IMR-90 (cell line): ENCODE data around the gene CXCL9. TPM values are rescaled to one million over a fixed set of nuclear protein-coding genes. Genes with fewer than 3 reads are reported as not detected.

Experiments used
- ATAC-seq: fragments of 200-7000 bp; cut with Tn5 transposase; 2 replicates; pipeline ENCODE4 v1.9.1; 2020; ENCODE audit warnings: low read depth, mild to moderate bottlenecking, moderate library complexity
- BruUV-seq: library from RNA; stranded (reverse); fragments of 400-500 nt; replicated peaks from 2 replicates; lab custom pipeline; 2021; lab: Mats Ljungman, UMichigan
- CTCF ChIA-PET: fragments of 300-600 bp; formaldehyde crosslinking; extraction: SDS; loops from one replicate; lab custom pipeline; 2021; ENCODE audit warnings: antibody characterized with exemption; lab: Yijun Ruan, JAX
- POLR2A ChIA-PET: fragments of 300-600 bp; sonication (Branson Sonifier 250); formaldehyde crosslinking; loops from one replicate; lab custom pipeline; 2022; ENCODE audit warnings: antibody characterized with exemption; ENCODE audit not compliant: unreplicated experiment; lab: Charles Lee
- DNase-seq: peaks from one replicate; pipeline ENCODE4 v3.0.0; 2013
- H2AFZ ChIP-seq: replicated peaks from 2 replicates; pipeline ENCODE3; 2013; ENCODE audit warnings: low read length, mild to moderate bottlenecking; ENCODE audit not compliant: poor library complexity
- H2AK5ac ChIP-seq: 2 replicates; pipeline ENCODE4 v1.6.1; 2013; ENCODE audit warnings: low read depth, low read length, inconsistent platforms
- H2AK9ac ChIP-seq: replicated peaks from 2 replicates; pipeline ENCODE3; 2013; ENCODE audit warnings: mild to moderate bottlenecking, low read depth, low read length, moderate library complexity; ENCODE audit not compliant: poor library complexity
- H2BK120ac ChIP-seq: 2 replicates; pipeline ENCODE4 v1.6.1; 2013; ENCODE audit warnings: low read depth, low read length, inconsistent platforms
- H2BK15ac ChIP-seq: 3 replicates; pipeline ENCODE4 v1.6.1; 2013; ENCODE audit warnings: low read depth, low read length, inconsistent platforms
- H2BK20ac ChIP-seq: 2 replicates; pipeline ENCODE4 v1.6.1; 2013; ENCODE audit warnings: low read depth, mild to moderate bottlenecking, inconsistent platforms, low read length, moderate library complexity
- H2BK5ac ChIP-seq: 2 replicates; pipeline ENCODE4 v1.6.1; 2013; ENCODE audit warnings: mild to moderate bottlenecking, low read depth, low read length, inconsistent platforms; ENCODE audit not compliant: poor library complexity, severe bottlenecking
- H3K14ac ChIP-seq: replicated peaks from 2 replicates; pipeline ENCODE4 v1.6.1; 2013; ENCODE audit warnings: low read depth, low read length, inconsistent platforms
- H3K18ac ChIP-seq: 2 replicates; pipeline ENCODE4 v1.6.1; 2013; ENCODE audit warnings: low read depth, low read length, control low read depth
- H3K23ac ChIP-seq: 2 replicates; pipeline ENCODE4 v1.6.1; 2013; ENCODE audit warnings: low read depth, low read length, inconsistent platforms
- H3K27ac ChIP-seq: 2 replicates; pipeline ENCODE4 v1.5.1; 2013; ENCODE audit warnings: mild to moderate bottlenecking, control low read depth, low read length; ENCODE audit not compliant: insufficient read depth
- H3K27me3 ChIP-seq: 2 replicates; pipeline ENCODE4 v1.6.1; 2013; ENCODE audit warnings: low read length; ENCODE audit not compliant: control insufficient read depth, insufficient read depth
- H3K36me3 ChIP-seq: 2 replicates; pipeline ENCODE4 v1.6.1; 2013; ENCODE audit warnings: low read length, mixed read lengths; ENCODE audit not compliant: control insufficient read depth, insufficient read depth
- H3K4ac ChIP-seq: 2 replicates; pipeline ENCODE4 v1.6.1; 2013; ENCODE audit warnings: low read depth, low read length, inconsistent platforms
- H3K4me1 ChIP-seq: 2 replicates; pipeline ENCODE4 v1.6.1; 2013; ENCODE audit warnings: low read length, mixed read lengths; ENCODE audit not compliant: control insufficient read depth, insufficient read depth
- H3K4me2 ChIP-seq: 2 replicates; pipeline ENCODE4 v1.6.1; 2013; ENCODE audit warnings: low read depth, mild to moderate bottlenecking, control low read depth, low read length, moderate library complexity
- H3K4me3 ChIP-seq: 2 replicates; pipeline ENCODE4 v1.5.1; 2013; ENCODE audit warnings: low read depth, mild to moderate bottlenecking, control low read depth, low read length, moderate library complexity; ENCODE audit not compliant: insufficient read depth
- H3K56ac ChIP-seq: 2 replicates; pipeline ENCODE4 v1.6.1; 2013; ENCODE audit warnings: low read length, inconsistent platforms; ENCODE audit not compliant: insufficient read depth; ENCODE audit errors: extremely low read depth
- H3K79me1 ChIP-seq, 2 experiments: 2 replicates each; pipeline ENCODE4 v1.6.1; 2013; ENCODE audit warnings: low read length in 2 of 2, inconsistent platforms in 1 of 2, low read depth in 1 of 2
- H3K9ac ChIP-seq: 2 replicates; pipeline ENCODE4 v1.6.1; 2013; ENCODE audit warnings: low read depth, low read length, control low read depth
- H3K9me1 ChIP-seq: 2 replicates; pipeline ENCODE4 v1.6.1; 2013; ENCODE audit warnings: low read length, inconsistent platforms; ENCODE audit not compliant: insufficient read depth
- H3K9me3 ChIP-seq: 2 replicates; pipeline ENCODE4 v1.6.1; 2013; ENCODE audit warnings: low read length; ENCODE audit not compliant: control insufficient read depth, insufficient read depth
- H4K20me1 ChIP-seq: 2 replicates; pipeline ENCODE4 v1.6.1; 2013; ENCODE audit warnings: low read length, inconsistent platforms; ENCODE audit not compliant: insufficient read depth
- H4K5ac ChIP-seq: 2 replicates; pipeline ENCODE4 v1.6.1; 2013; ENCODE audit warnings: mild to moderate bottlenecking, low read depth, low read length, control low read depth
- H4K8ac ChIP-seq, 2 experiments: 2 replicates each; pipeline ENCODE4 v1.6.1; 2013; ENCODE audit warnings: low read depth in 2 of 2, low read length in 2 of 2, control low read depth in 1 of 2, inconsistent platforms in 1 of 2
- H4K91ac ChIP-seq: 2 replicates; pipeline ENCODE4 v1.6.1; 2013; ENCODE audit warnings: low read depth, low read length, inconsistent platforms; ENCODE audit not compliant: insufficient read depth
- BHLHE40 ChIP-seq: fragments of 150-350 bp; IDR thresholded peaks from 2 replicates; pipeline ENCODE4 v1.6.1; 2016; ENCODE audit warnings: mild to moderate bottlenecking, low read depth, low read length
- ELK1 ChIP-seq: fragments of 150-350 bp; IDR thresholded peaks from 2 replicates; pipeline ENCODE4 v1.6.1; 2016; ENCODE audit warnings: low read depth, mild to moderate bottlenecking, low read length, moderate library complexity, borderline replicate concordance
- FOS ChIP-seq: fragments of 150-350 bp; IDR thresholded peaks from 2 replicates; pipeline ENCODE4 v1.6.1; 2016; ENCODE audit warnings: low read depth, low read length
- MAZ ChIP-seq: IDR thresholded peaks from 2 replicates; pipeline ENCODE4 v1.6.1; 2012; ENCODE audit warnings: low read depth, mild to moderate bottlenecking, low read length, improper control_type of control experiment, moderate library complexity, borderline replicate concordance
- MXI1 ChIP-seq: IDR thresholded peaks from 2 replicates; pipeline ENCODE4 v1.6.1; 2012; ENCODE audit warnings: low read depth, mild to moderate bottlenecking, low read length, moderate library complexity, borderline replicate concordance
- POLR2A ChIP-seq: IDR thresholded peaks from 2 replicates; pipeline ENCODE4 v1.6.1; 2012; ENCODE audit warnings: mild to moderate bottlenecking, low read depth, low read length
- RCOR1 ChIP-seq: IDR thresholded peaks from 2 replicates; pipeline ENCODE4 v1.6.1; 2012; ENCODE audit warnings: mild to moderate bottlenecking, low read length, improper control_type of control experiment; ENCODE audit not compliant: insufficient replicate concordance
- RFX5 ChIP-seq: IDR thresholded peaks from 2 replicates; pipeline ENCODE4 v1.8.0; 2012; ENCODE audit warnings: low read depth, mild to moderate bottlenecking, low read length, moderate library complexity
- SMC3 ChIP-seq: fragments of 150-350 bp; IDR thresholded peaks from 2 replicates; pipeline ENCODE4 v1.6.1; 2016; ENCODE audit warnings: low read depth, mild to moderate bottlenecking, antibody characterized with exemption, low read length, moderate library complexity
- USF2 ChIP-seq: fragments of 150-350 bp; IDR thresholded peaks from 2 replicates; pipeline ENCODE4 v1.6.1; 2017; ENCODE audit warnings: mild to moderate bottlenecking, antibody characterized with exemption, low read length, low read depth
- WGBS, 2 experiments: methylation state at CpG; one replicate each; pipeline versions ENCODE4 v1.1.5 to v1.1.7; 2013; ENCODE audit warnings: missing lambda C conversion rate in 2 of 2; ENCODE audit not compliant: insufficient read length in 1 of 2; ENCODE audit errors: extremely low coverage in 2 of 2; 5-methylcytosine and 5-hydroxymethylcytosine counted together
- dilution Hi-C: fragments of 300-500 bp; cut with HindIII; formaldehyde crosslinking; loops from one replicate; pipeline ENCODE4 v1.14.3; 2018; ENCODE audit warnings: low sequenced_read_pairs; ENCODE audit not compliant: unreplicated experiment
- in situ Hi-C: fragments of 300-500 bp; cut with MboI; formaldehyde crosslinking; loops from 3 replicates; pipeline ENCODE4 v1.14.3; 2019; ENCODE audit warnings: low sequenced_read_pairs, inconsistent platforms, mixed read lengths
- intact Hi-C: fragments of 100-400 bp; cut with micrococcal nuclease; formaldehyde crosslinking; loops from 2 replicates; pipeline ENCODE4 v1.10.0; 2022
- polyA plus RNA-seq, 3 experiments: library from polyadenylated mRNA; depleted of rRNA; stranded (reverse); fragments of >200 nt; gene quantifications; 2 replicates each; pipeline ENCODE4 v1.2.3, GENCODE V29; 2012; ENCODE audit warnings: low replicate concordance in 1 of 3
- total RNA-seq: library from RNA; depleted of rRNA; stranded (reverse); fragments of >200 nt; gene quantifications from 2 replicates; pipeline ENCODE4 v1.2.3, GENCODE V29; 2012

CXCL9 gene
- total and polyA plus RNA-seq, 2 of the 4 experiments (the other 2 are of a cell fraction): not detected

- Histone ChIP-seq H2AK9ac (no peak overlapping the region), H3K27ac (no peak overlapping the region), H2BK120ac (peak overlapping the region; percentile 4; the same call in 1 of the 2 replicates), H3K79me1 (no peaks in the 10 kb centered on the region), H3K4me1 (peaks cover 10% of the 10 kb centered on the region), H3K27me3 (no peaks in the 10 kb centered on the region), H2AFZ (no peak overlapping the region), H3K9me1 (peaks cover 5% of the 10 kb centered on the region; the same call in 1 of the 2 replicates), H3K14ac (no peak overlapping the region), H2AK5ac (peak overlapping the region; percentile 80), H3K4me2 (no peak overlapping the region), H4K8ac (no peak overlapping the region), H3K23ac (no peak overlapping the region), H2BK5ac (no peak overlapping the region), H3K9ac (no peak overlapping the region), H3K9me3 (no peaks in the 10 kb centered on the region), H3K18ac (no peak overlapping the region), H3K36me3 (no peaks in the 10 kb centered on the region), H3K56ac (no peak overlapping the region), H2BK15ac (peak overlapping the region; percentile 81; the same call in 2 of the 3 replicates), H3K4me3 (no peak overlapping the region), H2BK20ac (no peak overlapping the region), H4K5ac (no peak overlapping the region), H3K4ac (peak overlapping the region; percentile 4; the same call in 1 of the 2 replicates), H4K20me1 (no peaks in the 10 kb centered on the region), H4K91ac (peak overlapping the region; percentile 48)
- CTCF ChIA-PET: no interaction called here
- 100% methylated on average over 1 of the region's 2 CpGs; no CpG with 5 or more reads in 1 of the 2 experiments for WGBS, 2 experiments
- DNase-seq (no peak), ATAC-seq (no peak)
- TF ChIP-seq MXI1: no peak
- no peak for TF ChIP-seq ELK1
- no peak for TF ChIP-seq FOS
- no peak for TF ChIP-seq USF2
- no peak for TF ChIP-seq BHLHE40
- no peak for TF ChIP-seq SMC3
- TF ChIP-seq POLR2A: no peak
- no peak for TF ChIP-seq MAZ
- TF ChIP-seq RCOR1: no peak
- TF ChIP-seq RFX5: no peak
- BruUV-seq: no TSS peak
- in situ Hi-C loops: no loop called here
- POLR2A ChIA-PET: no interaction called here
- intact Hi-C loops: no loop called here
- dilution Hi-C loops: no loop called here
Observed at GRCh38 chr4:76016393-76016792, 9.1 kb upstream of the CXCL9 start.
